ENCODE measurements around the gene NXT1.

- TF ChIP-seq EZH2 (IDR thresholded peaks at IDR 0.05; ENCODE audit: borderline replicate concordance, low read length) (no peak), CTCF (conservative IDR thresholded peaks at IDR 0.05 in 1 of 2, IDR thresholded peaks at IDR 0.05 in 1 of 2; ENCODE audit: extremely low read depth in 1 of 2, insufficient read depth in 1 of 2, low read depth in 1 of 2, low read length in 2 of 2) (no peak)
Measured at GRCh38 chr20:23341073-23341472, 9.5 kb upstream of the NXT1 start.
